ENCODE measurements around the gene PCED1A.
"Not testable (repeated sequence)": the region's sequence is repeated elsewhere in the genome, so short reads cannot be mapped to it uniquely, and the experiment has no call there.

PCED1A gene

DNA sequence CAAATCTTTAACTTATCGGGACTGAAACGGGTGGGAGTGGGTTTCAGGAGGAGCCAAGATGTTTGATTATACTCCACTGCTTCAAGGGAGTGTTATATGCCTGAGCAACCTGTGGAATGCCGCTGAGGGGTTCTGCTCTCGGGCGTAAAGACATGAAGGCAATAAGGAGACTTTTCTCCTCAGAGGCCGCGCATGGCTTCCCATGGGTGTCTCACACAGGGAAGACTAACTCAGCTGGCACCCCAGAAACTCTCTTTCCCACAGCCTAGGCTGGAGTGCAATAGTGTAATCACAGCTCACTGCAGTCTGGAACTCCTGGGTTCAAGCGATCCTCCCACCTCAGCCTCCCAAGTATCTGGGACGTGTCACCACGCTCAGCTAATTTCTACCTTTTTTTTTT, 30.8 kb downstream of the PCED1A start:
- DNase-seq (ENCODE audit: insufficient read length), result no peak
- no peak for TF ChIP-seq TAF1 (IDR thresholded peaks at IDR 0.05; ENCODE audit: borderline replicate concordance, low read depth, low read length)
- no peak for TF ChIP-seq POLR2AphosphoS5 (IDR thresholded peaks at IDR 0.05; ENCODE audit: low read depth, low read length)
- TF ChIP-seq POLR2A (IDR thresholded peaks at IDR 0.05; ENCODE audit: low read depth, low read length), result no peak
- no peak for FAIRE-seq

- not testable (repeated sequence) for DNase-seq (ENCODE audit: insufficient read length)
Measured at GRCh38 chr20:2807929-2808328, 32.5 kb downstream of the PCED1A start.

DNA sequence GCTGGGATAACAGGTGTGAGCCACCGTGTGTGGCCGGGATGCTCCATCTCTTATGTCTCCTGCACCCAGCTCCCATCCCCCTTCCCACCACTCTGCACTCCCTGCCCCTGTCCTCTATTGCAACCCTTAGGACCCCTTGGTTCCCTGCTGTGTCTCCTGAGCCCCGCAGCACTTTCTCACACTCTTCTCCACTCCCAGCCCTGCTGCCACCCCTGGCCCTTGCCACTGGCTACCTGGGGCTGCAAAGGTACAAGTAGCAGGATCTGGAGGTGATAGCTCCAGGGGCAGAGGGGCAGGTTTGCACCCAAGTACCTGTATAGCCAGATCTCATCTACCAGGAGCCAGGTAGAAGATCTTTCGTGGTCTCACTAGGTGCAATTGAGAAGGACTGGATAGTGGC, 33.4 kb downstream of the PCED1A start:
- DNase-seq (ENCODE audit: insufficient read length), result no peak
- TF ChIP-seq POLR2AphosphoS5 (IDR thresholded peaks at IDR 0.05; ENCODE audit: low read depth, low read length), result no peak
- TF ChIP-seq TAF1 (IDR thresholded peaks at IDR 0.05; ENCODE audit: borderline replicate concordance, low read depth, low read length), result no peak
- TF ChIP-seq POLR2A (IDR thresholded peaks at IDR 0.05; ENCODE audit: low read depth, low read length), result no peak
- FAIRE-seq, result no peak

More at GRCh38 chr20:2807929-2808328, 32.5 kb downstream of the PCED1A start:
- not testable (repeated sequence) for FAIRE-seq

DNA sequence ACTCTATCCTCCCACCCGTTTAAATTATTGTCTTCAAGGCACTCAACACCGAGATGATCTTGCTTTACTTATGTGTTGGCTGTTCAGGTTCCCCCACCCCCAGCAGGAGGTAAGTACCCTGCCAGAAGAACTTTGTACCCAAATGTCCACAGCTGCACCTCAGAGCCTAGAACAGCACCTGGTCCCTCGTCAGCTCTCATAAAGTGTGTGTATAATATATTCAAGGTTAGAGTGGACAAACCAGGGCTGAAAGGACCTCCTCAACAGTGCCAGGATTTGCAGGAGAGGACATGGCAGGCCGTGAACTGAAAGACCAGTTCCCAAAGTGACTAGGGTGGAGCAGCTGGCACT, 34.1 kb downstream of the PCED1A start:
- FAIRE-seq, result no peak
- TF ChIP-seq POLR2AphosphoS5 (IDR thresholded peaks at IDR 0.05; ENCODE audit: low read depth, low read length) (no peak), POLR2A (IDR thresholded peaks at IDR 0.05; ENCODE audit: low read depth, low read length) (no peak), TAF1 (IDR thresholded peaks at IDR 0.05; ENCODE audit: borderline replicate concordance, low read depth, low read length) (no peak)
- DNase-seq (ENCODE audit: insufficient read length), result no peak

DNA sequence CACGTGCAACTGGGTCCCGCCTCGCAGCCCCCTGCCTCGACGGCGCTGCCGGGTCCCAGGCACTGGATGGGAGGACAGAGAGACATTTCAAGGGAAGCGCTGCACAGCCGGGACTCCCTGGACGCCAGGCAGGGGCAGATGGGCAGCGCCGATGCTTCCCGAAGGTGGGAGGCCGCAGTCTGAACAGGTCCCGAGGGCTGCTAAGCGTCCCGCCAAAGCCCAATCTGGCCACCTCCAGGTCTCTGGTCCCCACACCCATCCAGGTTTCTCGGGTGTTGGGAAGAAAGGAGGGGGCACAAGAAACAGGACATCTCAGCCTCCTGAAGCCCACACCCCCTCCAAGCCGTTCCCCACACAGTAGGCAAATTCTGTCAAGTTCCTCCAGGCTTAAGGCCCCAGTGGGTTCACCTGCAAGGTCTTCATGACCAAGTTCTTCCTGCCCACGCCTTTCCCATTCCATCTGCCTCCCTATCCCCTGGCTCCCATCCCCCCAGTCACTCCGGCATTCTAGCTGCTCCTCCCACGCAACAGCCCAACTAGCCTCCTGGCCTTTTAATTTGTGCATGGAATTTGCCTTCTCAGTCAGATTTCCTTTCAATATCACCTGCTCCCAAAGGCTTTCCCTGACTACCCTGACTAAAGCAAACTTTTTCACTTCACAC, 34.6 kb downstream of the PCED1A start:
- no peak for FAIRE-seq
- no peak for TF ChIP-seq POLR2AphosphoS5 (IDR thresholded peaks at IDR 0.05; ENCODE audit: low read depth, low read length)
- TF ChIP-seq POLR2A (IDR thresholded peaks at IDR 0.05; ENCODE audit: low read depth, low read length), result no peak
- TF ChIP-seq TAF1 (IDR thresholded peaks at IDR 0.05; ENCODE audit: borderline replicate concordance, low read depth, low read length), result no peak
- DNase-seq (ENCODE audit: insufficient read length), result no peak

- DNase-seq (ENCODE audit: insufficient read length) (no peak), FAIRE-seq (no peak)
- TF ChIP-seq TAF1 (IDR thresholded peaks at IDR 0.05; ENCODE audit: borderline replicate concordance, low read depth, low read length) (no peak), POLR2AphosphoS5 (IDR thresholded peaks at IDR 0.05; ENCODE audit: low read depth, low read length) (no peak), POLR2A (IDR thresholded peaks at IDR 0.05; ENCODE audit: low read depth, low read length) (no peak)
Measured at GRCh38 chr20:2804852-2805688, 35.4 kb downstream of the PCED1A start.

- no peak for TF ChIP-seq TAF1 (IDR thresholded peaks at IDR 0.05; ENCODE audit: borderline replicate concordance, low read depth, low read length)
- no peak for TF ChIP-seq POLR2AphosphoS5 (IDR thresholded peaks at IDR 0.05; ENCODE audit: low read depth, low read length)
- TF ChIP-seq POLR2A (IDR thresholded peaks at IDR 0.05; ENCODE audit: low read depth, low read length), result no peak
- no peak for FAIRE-seq
- DNase-seq (ENCODE audit: insufficient read length), result no peak
Measured at GRCh38 chr20:2804041-2804828, 36.2 kb downstream of the PCED1A start.

GRCh38 chr20:2801286-2801728, 39.1 kb downstream of the PCED1A start:
- FAIRE-seq, result no peak
- TF ChIP-seq POLR2A (IDR thresholded peaks at IDR 0.05; ENCODE audit: low read depth, low read length) (no peak), TAF1 (IDR thresholded peaks at IDR 0.05; ENCODE audit: borderline replicate concordance, low read depth, low read length) (no peak), POLR2AphosphoS5 (IDR thresholded peaks at IDR 0.05; ENCODE audit: low read depth, low read length) (no peak)
- DNase-seq (ENCODE audit: insufficient read length), result no peak

GRCh38 chr20:2800521-2801285, 39.8 kb downstream of the PCED1A start, which contains the start of gene CPXM1:
Gene CPXM1 (minus strand): TSS chr20:2800627. CDS start chr20:2800572, 55 bp downstream.
- DNase-seq (ENCODE audit: insufficient read length) (no peak), FAIRE-seq (no peak)
- no peak for TF ChIP-seq POLR2AphosphoS5 (IDR thresholded peaks at IDR 0.05; ENCODE audit: low read depth, low read length)
- TF ChIP-seq POLR2A (IDR thresholded peaks at IDR 0.05; ENCODE audit: low read depth, low read length), result no peak
- TF ChIP-seq TAF1 (IDR thresholded peaks at IDR 0.05; ENCODE audit: borderline replicate concordance, low read depth, low read length), result no peak

DNA sequence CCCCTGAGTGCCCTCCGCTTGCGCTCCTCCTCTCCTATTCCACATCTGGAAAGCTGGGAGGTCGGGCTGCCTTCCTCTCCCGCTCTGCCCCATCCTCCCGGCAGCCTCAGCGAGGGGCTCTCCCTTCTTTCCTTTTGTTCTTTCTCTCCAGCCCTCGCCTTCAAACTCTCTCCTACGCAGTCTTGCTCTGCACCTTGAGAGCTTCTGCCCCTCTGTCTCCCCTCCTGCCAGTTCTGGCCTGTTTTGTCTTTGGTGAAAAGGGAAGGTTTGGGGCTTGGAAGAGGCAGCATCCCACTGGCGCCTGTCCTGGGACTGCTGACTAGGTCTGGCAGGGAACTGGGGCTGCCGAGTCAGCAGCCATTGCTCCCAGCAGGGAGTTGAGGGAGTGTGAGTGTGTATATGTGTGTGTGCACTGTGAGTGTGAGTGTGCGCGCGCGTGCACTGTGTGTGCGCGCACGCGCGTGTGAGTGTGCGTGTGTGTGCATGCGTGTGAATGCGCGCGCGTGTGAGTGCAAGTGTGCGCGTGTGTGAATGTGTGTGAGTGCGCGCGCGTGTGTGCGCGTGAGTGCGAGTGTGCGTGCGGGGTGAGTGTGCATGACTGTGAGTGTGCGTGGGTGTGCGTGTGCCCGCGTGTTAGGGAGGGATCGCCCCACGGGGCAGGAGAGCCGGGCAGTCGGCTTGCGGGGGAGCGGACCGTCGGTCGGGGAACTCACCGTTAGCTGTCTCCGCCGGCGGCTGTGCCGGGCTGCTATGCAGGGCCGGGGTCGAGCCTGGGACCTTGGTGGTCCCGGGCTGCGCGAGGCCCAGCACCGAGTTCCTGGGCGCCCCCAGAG, 40.6 kb downstream of the PCED1A start:
- DNase-seq (ENCODE audit: insufficient read length) (no peak), FAIRE-seq (peak; percentile 66)
- TF ChIP-seq TAF1 (IDR thresholded peaks at IDR 0.05; ENCODE audit: borderline replicate concordance, low read depth, low read length), result no peak
